Endothelial cell of umbilical vein (primary cell): ENCODE results near the gene TMEM269. TPM values are rescaled to one million over a fixed set of nuclear protein-coding genes. Genes with fewer than 3 reads are reported as not detected.

Source experiments
- BruUV-seq: library from RNA; stranded (reverse); fragments of 400-500 nt; replicated peaks from 2 replicates; lab custom pipeline; 2021; lab: Mats Ljungman, UMichigan
- CTCF ChIA-PET: fragments of 300-600, 350-600 bp; sonication (Branson Sonifier 250); formaldehyde crosslinking; loops from one replicate; lab custom pipeline; 2021; ENCODE audit warnings: antibody characterized with exemption, inconsistent platforms; lab: Charles Lee
- POLR2A ChIA-PET: fragments of 300-600, 350-600 bp; sonication (Branson Sonifier 250); formaldehyde crosslinking; loops from one replicate; lab custom pipeline; 2021; ENCODE audit warnings: antibody characterized with exemption, inconsistent platforms; lab: Charles Lee
- DNase-seq: peaks from one replicate; pipeline ENCODE4 v3.0.0-alpha.2; 2011; ENCODE audit warnings: low read depth, low spot score
- FAIRE-seq: peaks from 2 replicates; lab custom pipeline; 2011; peaks lifted over from hg19 to GRCh38; lab: Jason Lieb, UNC
- H2AFZ ChIP-seq: 2 replicates; pipeline ENCODE4 v1.6.0; 2012; ENCODE audit warnings: low read depth, low read length, control low read depth, inconsistent platforms
- H3K27ac ChIP-seq: 2 replicates; pipeline ENCODE4 v1.5.1; 2011; ENCODE audit warnings: low read depth, mild to moderate bottlenecking, control low read depth, low read length, moderate library complexity; ENCODE audit not compliant: insufficient read depth
- H3K27me3 ChIP-seq, 2 experiments: 2 replicates each; pipeline versions ENCODE4 v1.6.0 to v1.6.1; 2011; ENCODE audit warnings: low read length in 2 of 2, mixed read lengths in 1 of 2; ENCODE audit not compliant: control insufficient read depth in 2 of 2, insufficient read depth in 2 of 2
- H3K36me3 ChIP-seq, 2 experiments: 2 replicates in 1 of 2; 3 replicates in 1 of 2; pipeline ENCODE4 v1.5.1; 2011; ENCODE audit warnings: low read length in 2 of 2, mild to moderate bottlenecking in 1 of 2, moderate library complexity in 1 of 2; ENCODE audit not compliant: control insufficient read depth in 2 of 2, insufficient read depth in 2 of 2; ENCODE audit errors: extremely low read depth in 1 of 2
- H3K4me1 ChIP-seq: 3 replicates; pipeline ENCODE4 v1.5.1; 2011; ENCODE audit warnings: mild to moderate bottlenecking, low read length; ENCODE audit not compliant: control insufficient read depth, insufficient read depth; ENCODE audit errors: extremely low read depth
- H3K4me2 ChIP-seq: 2 replicates; pipeline ENCODE4 v1.6.1; 2011; ENCODE audit warnings: low read length, control low read depth, mixed read lengths; ENCODE audit not compliant: insufficient read depth
- H3K4me3 ChIP-seq, 3 experiments: fragments of 200-600 bp in 1 of 3; sonication (generic), shearing (Covaris generic) in 1 of 3; replicated peaks in 1 of 3; 2 replicates each; pipeline ENCODE4 v1.5.1; 2011 to 2016; ENCODE audit warnings: control low read depth in 3 of 3, low read length in 3 of 3, mild to moderate bottlenecking in 2 of 3, inconsistent platforms in 1 of 3, low read depth in 1 of 3, moderate library complexity in 1 of 3; ENCODE audit not compliant: insufficient read depth in 1 of 3
- H3K79me2 ChIP-seq: 2 replicates; pipeline ENCODE4 v1.6.0; 2012; ENCODE audit warnings: low read length, inconsistent platforms; ENCODE audit not compliant: control insufficient read depth, insufficient read depth
- H3K9ac ChIP-seq: replicated peaks from 2 replicates; pipeline ENCODE3; 2011; ENCODE audit warnings: low read length, control low read depth; ENCODE audit not compliant: insufficient read depth; ENCODE audit errors: extremely low read depth
- H3K9me1 ChIP-seq: replicated peaks from 3 replicates; pipeline ENCODE4 v1.6.0; 2011; ENCODE audit warnings: mild to moderate bottlenecking, low read length; ENCODE audit not compliant: control insufficient read depth, insufficient read depth; ENCODE audit errors: extremely low read depth
- H3K9me3 ChIP-seq: replicated peaks from 2 replicates; pipeline ENCODE4 v1.5.1; 2012; ENCODE audit warnings: low read length, inconsistent platforms; ENCODE audit not compliant: control insufficient read depth, insufficient read depth
- H4K20me1 ChIP-seq: replicated peaks from 2 replicates; pipeline ENCODE3; 2011; ENCODE audit warnings: mild to moderate bottlenecking, low read length; ENCODE audit not compliant: control insufficient read depth, insufficient read depth; ENCODE audit errors: extremely low read depth
- JUN ChIP-seq: IDR thresholded peaks from 2 replicates; pipeline ENCODE4 v1.6.1; 2011; ENCODE audit warnings: borderline replicate concordance, low read depth; ENCODE audit not compliant: insufficient read length, insufficient read depth
- POLR2A ChIP-seq: IDR thresholded peaks from 2 replicates; pipeline ENCODE4 v1.6.1; 2012; ENCODE audit warnings: low read depth, mild to moderate bottlenecking, control low read depth, low read length
- dilution Hi-C: fragments of 300-500 bp; cut with MboI; formaldehyde crosslinking; loops from one replicate; pipeline ENCODE4 v1.15.0; 2019; ENCODE audit warnings: low sequenced_read_pairs; ENCODE audit not compliant: extremely low pct_ligation_motif_present
- intact Hi-C: fragments of 100-400 bp; cut with micrococcal nuclease; formaldehyde crosslinking; loops from one replicate; pipeline ENCODE4 v1.10.0; 2022
- polyA plus RNA-seq, 4 experiments: library from polyadenylated mRNA; depleted of rRNA in 3 of 4; stranded (reverse) in 3 of 4; unstranded in 1 of 4; fragments of >200 nt; gene quantifications; 2 replicates each; pipeline versions ENCODE4 v1.2.1 to v1.2.3, GENCODE V29; 2011 to 2012; ENCODE audit warnings: missing spikeins in 1 of 4
- total RNA-seq: library from RNA; stranded (reverse); gene quantifications from 2 replicates; pipeline ENCODE4 v1.2.3, GENCODE V29; 2021
- TF ChIP-seq, protein P1 (sequence below), 2 donors: IDR thresholded peaks; 1 replicate in 1 of 2; 2 replicates in 1 of 2; pipeline ENCODE4 v1.5.1; 2011; ENCODE audit warnings: low read length in 2 of 2, mild to moderate bottlenecking in 2 of 2, moderate library complexity in 2 of 2, control low read depth in 1 of 2, inconsistent platforms in 1 of 2, low read depth in 1 of 2; ENCODE audit not compliant: insufficient read depth in 1 of 2; ENCODE audit errors: extremely low read depth in 1 of 2

TMEM269 gene
- total and polyA plus RNA-seq, 2 donors (not counting 3 experiments of a cell fraction or from before 2014, with no cell fraction given) = 0.03 TPM; not detected in 1

DNA sequence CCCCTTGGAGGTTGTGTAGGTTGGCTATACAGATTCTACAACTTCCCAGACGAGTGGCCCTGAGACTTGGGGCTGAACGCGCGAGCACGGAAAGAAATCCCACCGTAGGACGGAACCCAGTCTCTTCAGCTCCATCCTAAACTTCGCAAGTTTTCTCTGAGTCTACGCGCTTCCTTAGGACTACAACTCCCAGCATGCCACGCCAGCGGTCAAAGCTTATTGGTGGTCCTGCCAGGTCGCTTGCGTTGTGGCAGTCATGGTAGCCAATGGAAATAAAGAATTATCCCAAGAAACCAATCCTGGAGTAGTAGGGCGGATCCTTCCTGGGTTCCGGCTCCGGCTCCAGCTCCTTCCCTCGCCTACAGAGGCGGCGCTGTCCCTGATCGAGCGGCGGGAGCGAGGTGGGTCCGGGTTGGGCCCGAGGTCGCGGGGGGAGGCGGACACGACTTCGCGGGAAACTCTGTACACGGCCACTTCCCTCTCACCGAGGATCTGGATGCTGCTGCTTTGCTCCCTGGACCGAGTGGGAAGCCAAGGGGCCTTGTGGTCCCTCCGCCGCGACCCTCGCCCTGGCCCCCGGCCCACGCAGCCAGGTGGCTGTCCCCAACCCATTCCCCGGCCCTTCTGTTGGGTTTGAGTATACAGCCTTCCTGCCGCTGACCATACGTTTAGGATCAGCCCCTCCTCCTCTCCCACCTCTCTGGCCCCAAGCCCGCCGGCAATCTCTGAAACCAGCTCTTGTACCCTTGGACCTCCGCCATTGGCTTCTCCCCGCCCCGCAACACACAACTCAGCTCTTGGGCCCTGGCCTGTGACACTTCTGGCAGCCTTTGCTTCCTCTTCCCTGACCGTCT lies 61.7 kb downstream of the TMEM269 start, which contains the start of gene ZNF691:
ZNF691 (plus strand) TSS at position 357 of the 854 bp plus-strand sequence. CDS start 3,046 bp downstream, outside the sequence.
- H3K27me3 ChIP-seq = no peaks in the 10 kb centered on the region
- peak within 1 kb of the TSS; percentile 61 to 84 (median 75) for H3K4me3 ChIP-seq
- no peak within 1 kb of the TSS for H3K27ac ChIP-seq
- CTCF ChIA-PET = interaction anchor here (0.6 to 2.5 kb wide), 23 partner anchors 8 to 502 kb away, joined by 3 to 21 read pairs (median 5); partner anchors contain the start of genes C1orf50, ERMAP, P3H1 and SVBP
- H3K4me2 ChIP-seq = peak within 1 kb of the TSS; percentile 84
- H4K20me1 ChIP-seq = no peaks in the 10 kb centered on the region
- peak within 1 kb of the TSS; percentile 57 for H3K9ac ChIP-seq
- peaks cover 5% of the 10 kb centered on the region for H3K79me2 ChIP-seq
- no peaks in the 10 kb centered on the region for H3K9me1 ChIP-seq
- peak within 1 kb of the TSS; percentile 92 for H2AFZ ChIP-seq
- H3K36me3 ChIP-seq = peaks cover 0 to 13% of the 10 kb centered on the region in 2 experiments
- H3K9me3 ChIP-seq = no peaks in the 10 kb centered on the region
- intact Hi-C loops (loop anchor here (2.0 kb wide), 1 partner anchor 30 kb away; the partner anchor contains the start of genes ERMAP and SVBP), dilution Hi-C loops (no loop called here)
- BruUV-seq = no TSS peak
- FAIRE-seq (peak; percentile 98), DNase-seq (peak; percentile 99)
- peak; percentile 78 for TF ChIP-seq POLR2A
- TF ChIP-seq, protein P1, sequence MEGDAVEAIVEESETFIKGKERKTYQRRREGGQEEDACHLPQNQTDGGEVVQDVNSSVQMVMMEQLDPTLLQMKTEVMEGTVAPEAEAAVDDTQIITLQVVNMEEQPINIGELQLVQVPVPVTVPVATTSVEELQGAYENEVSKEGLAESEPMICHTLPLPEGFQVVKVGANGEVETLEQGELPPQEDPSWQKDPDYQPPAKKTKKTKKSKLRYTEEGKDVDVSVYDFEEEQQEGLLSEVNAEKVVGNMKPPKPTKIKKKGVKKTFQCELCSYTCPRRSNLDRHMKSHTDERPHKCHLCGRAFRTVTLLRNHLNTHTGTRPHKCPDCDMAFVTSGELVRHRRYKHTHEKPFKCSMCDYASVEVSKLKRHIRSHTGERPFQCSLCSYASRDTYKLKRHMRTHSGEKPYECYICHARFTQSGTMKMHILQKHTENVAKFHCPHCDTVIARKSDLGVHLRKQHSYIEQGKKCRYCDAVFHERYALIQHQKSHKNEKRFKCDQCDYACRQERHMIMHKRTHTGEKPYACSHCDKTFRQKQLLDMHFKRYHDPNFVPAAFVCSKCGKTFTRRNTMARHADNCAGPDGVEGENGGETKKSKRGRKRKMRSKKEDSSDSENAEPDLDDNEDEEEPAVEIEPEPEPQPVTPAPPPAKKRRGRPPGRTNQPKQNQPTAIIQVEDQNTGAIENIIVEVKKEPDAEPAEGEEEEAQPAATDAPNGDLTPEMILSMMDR (IDR thresholded peaks at IDR 0.05; ENCODE audit: extremely low read depth in 1 of 2, insufficient read depth in 1 of 2, low read depth in 1 of 2, low read length in 2 of 2) = peak in 1 of 2 donors; percentile 44
- TF ChIP-seq JUN = no peak
- H3K4me1 ChIP-seq = peaks cover 12% of the 10 kb centered on the region
- POLR2A ChIA-PET = interaction anchor here (0.6 to 1.9 kb wide), 3 partner anchors 29 to 267 kb away, joined by 5 to 6 read pairs (median 5); partner anchors contain the start of genes C1orf50, P3H1 and SVBP
